ENCODE results near the gene SCFD2.

DNA sequence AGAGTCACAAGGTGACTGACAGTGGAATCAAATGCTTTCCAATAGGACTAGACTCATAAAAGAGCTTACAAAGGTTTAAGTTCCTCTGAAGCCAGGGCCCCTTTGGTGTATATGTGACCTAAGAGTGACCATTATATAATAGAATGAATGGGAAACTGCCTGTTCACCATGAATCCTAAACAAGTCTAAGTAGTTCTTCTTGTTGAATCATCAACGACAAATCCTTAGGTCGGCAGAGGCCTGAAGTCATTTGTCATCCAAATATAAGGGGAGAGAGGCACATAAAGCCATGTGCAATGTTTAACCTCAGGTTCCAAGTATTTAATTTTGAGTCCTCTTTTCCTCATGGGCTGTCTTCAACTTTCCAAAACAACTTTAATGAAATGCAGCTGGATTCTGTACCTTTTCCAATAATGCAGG is 381.4 kb downstream of the SCFD2 start:
- no peak for TF ChIP-seq CTCF (IDR thresholded peaks at IDR 0.05)
- no peak for TF ChIP-seq POLR2A (IDR thresholded peaks at IDR 0.05)
